Measurements from ENCODE around the gene CFAP161.

DNA sequence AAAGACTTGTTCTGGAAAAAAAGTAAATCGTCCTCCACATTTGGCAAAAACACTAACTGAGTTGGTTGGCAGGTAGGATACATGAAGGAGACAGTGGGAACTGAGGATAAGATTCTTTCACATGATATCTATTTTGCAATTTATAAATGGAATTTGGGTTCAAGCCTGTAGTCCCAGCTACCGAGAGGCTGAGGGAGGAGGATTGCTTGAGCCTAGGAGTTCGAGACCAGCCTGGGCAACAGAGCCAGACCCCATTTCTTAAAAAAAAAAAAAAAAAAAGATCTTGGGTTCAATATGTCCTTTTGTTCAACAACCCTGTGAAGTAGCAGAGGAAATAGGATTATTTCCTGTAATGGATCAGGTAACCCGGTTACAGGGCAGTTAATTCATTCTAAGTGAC is 35.7 kb upstream of the CFAP161 start:
- TF ChIP-seq, protein P1, sequence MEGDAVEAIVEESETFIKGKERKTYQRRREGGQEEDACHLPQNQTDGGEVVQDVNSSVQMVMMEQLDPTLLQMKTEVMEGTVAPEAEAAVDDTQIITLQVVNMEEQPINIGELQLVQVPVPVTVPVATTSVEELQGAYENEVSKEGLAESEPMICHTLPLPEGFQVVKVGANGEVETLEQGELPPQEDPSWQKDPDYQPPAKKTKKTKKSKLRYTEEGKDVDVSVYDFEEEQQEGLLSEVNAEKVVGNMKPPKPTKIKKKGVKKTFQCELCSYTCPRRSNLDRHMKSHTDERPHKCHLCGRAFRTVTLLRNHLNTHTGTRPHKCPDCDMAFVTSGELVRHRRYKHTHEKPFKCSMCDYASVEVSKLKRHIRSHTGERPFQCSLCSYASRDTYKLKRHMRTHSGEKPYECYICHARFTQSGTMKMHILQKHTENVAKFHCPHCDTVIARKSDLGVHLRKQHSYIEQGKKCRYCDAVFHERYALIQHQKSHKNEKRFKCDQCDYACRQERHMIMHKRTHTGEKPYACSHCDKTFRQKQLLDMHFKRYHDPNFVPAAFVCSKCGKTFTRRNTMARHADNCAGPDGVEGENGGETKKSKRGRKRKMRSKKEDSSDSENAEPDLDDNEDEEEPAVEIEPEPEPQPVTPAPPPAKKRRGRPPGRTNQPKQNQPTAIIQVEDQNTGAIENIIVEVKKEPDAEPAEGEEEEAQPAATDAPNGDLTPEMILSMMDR (IDR thresholded peaks at IDR 0.05; ENCODE audit: low read depth, low read length, poor library complexity, severe bottlenecking), result no peak
- no peak for TF ChIP-seq EZH2phosphoT487 (IDR thresholded peaks at IDR 0.05; ENCODE audit: borderline replicate concordance, low read length)
